ENCODE measurements around the gene PRICKLE4. TPM values are rescaled to one million over a fixed set of nuclear protein-coding genes. Genes with fewer than 3 reads are reported as not detected.

The PRICKLE4 gene
- polyA plus RNA-seq, 1 donor from 2014 or later, result 1.3 TPM

DNA sequence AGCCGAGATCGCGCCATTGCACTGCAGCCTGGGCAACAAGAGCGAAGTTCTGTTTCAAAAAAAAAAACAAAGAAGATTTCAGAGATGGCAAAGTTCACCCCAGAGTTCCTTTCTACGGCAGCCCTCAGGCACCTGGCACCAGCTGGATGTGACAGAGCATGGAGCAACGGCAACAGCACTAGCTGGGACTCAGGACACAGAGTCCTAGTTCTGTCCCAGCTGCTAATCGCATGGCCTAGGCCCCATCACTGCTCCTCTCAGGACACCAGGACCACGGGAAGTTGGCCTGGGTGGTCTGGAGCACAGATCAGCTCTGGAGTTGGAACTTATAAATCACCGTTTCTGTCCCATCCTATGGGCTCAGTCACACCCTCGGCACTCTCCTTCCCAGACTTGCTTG, 34.5 kb upstream of the PRICKLE4 start:
- Histone ChIP-seq H3K27me3 (ENCODE audit: insufficient read depth, low read depth, low read length) (no peaks in the 10 kb centered on the region), H3K36me3 (ENCODE audit: insufficient read depth, low read length) (no peaks in the 10 kb centered on the region), H3F3A (ENCODE audit: insufficient read depth, low read length, poor library complexity, severe bottlenecking) (no peaks in the 10 kb centered on the region)

DNA sequence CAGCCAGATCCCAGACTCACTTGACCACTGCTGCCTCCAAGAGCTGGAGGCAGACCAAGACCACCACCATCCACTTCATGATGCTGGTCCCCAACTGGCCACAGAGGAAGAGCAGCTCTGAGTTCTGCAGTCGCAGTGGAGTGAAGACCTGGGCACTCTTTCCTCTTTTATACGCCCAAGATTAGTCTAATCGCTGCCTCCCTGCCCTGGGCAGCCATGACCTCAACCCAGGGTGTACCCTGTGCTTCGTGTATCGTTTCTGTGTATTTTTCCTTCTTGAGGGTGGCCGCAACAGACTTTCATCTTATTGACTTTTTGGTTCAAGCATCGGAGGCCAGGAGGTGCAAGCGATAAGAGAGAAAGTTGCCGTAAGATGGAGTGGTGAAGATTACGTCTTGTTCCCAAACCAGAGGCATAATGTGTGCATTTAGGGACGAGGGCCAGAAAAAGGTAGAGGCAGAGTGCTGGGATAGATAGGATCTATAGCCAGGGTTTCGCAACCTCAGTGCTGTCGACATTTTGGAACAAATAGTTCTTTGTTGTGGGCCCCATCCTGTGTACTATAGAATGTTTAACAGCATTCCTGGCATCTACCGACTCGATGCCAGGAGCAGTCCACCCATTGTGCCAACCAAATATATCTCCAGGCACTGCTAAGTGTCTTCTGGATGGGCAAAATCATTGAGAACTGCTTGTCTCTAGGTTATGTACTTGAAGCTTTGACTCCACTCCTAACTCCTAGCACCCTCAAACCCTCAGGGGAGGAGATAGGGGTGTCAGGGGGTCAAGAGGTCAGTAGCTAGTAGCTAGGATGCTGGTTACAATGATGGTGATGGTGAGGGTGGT, 33.1 kb upstream of the PRICKLE4 start, which contains the start of gene PGC:
Gene PGC, minus strand, starts transcription at position 142 of the 846 bp plus-strand sequence. Its CDS starts 63 bp downstream, at position 79.
- Histone ChIP-seq H3K36me3 (ENCODE audit: insufficient read depth, low read length) (no peaks in the 10 kb centered on the region), H3K4me3 (ENCODE audit: low read length) (no peak within 1 kb of the TSS), H3K9me2 (ENCODE audit: insufficient read depth, low read length) (no peaks in the 10 kb centered on the region), H3K9ac (ENCODE audit: low read length) (no peak within 1 kb of the TSS), H3F3A (ENCODE audit: insufficient read depth, low read length, poor library complexity, severe bottlenecking) (no peaks in the 10 kb centered on the region), H3K27me3 (ENCODE audit: insufficient read depth, low read depth, low read length) (no peaks in the 10 kb centered on the region), H2AFZ (ENCODE audit: low read depth, low read length) (no peak within 1 kb of the TSS), H3K79me2 (replicated peaks; ENCODE audit: insufficient read depth, low read length) (no peaks in the 10 kb centered on the region), H3K4me2 (ENCODE audit: low read length) (no peak within 1 kb of the TSS), H4K20me1 (ENCODE audit: insufficient read depth) (no peaks in the 10 kb centered on the region), H3K9me3 (ENCODE audit: low read length) (no peaks in the 10 kb centered on the region), H3K27ac (ENCODE audit: low read length) (no peak within 1 kb of the TSS)
- TF ChIP-seq SMC3 (conservative IDR thresholded peaks at IDR 0.05; ENCODE audit: poor library complexity), result no peak
- TF ChIP-seq REST (IDR thresholded peaks at IDR 0.05; ENCODE audit: borderline replicate concordance), result no peak
- TF ChIP-seq TAF1 (IDR thresholded peaks at IDR 0.05; ENCODE audit: low read depth), result no peak
- TF ChIP-seq RAD21 (conservative IDR thresholded peaks at IDR 0.05), result no peak
- no peak for TF ChIP-seq MXI1 (conservative IDR thresholded peaks at IDR 0.05; ENCODE audit: poor library complexity, severe bottlenecking)
- no peak for TF ChIP-seq EZH2 (IDR thresholded peaks at IDR 0.05; ENCODE audit: borderline replicate concordance, insufficient read depth, low read length, poor library complexity, severe bottlenecking)

More for the DNA sequence above, 34.5 kb upstream of the PRICKLE4 start:
- Histone ChIP-seq H2AFZ (ENCODE audit: low read depth, low read length) (no peak overlapping the region), H3K27ac (ENCODE audit: low read length) (no peak overlapping the region), H4K20me1 (ENCODE audit: insufficient read depth) (no peaks in the 10 kb centered on the region), H3K9ac (ENCODE audit: low read length) (no peak overlapping the region), H3K79me2 (replicated peaks; ENCODE audit: insufficient read depth, low read length) (no peaks in the 10 kb centered on the region), H3K4me3 (ENCODE audit: low read length) (no peak overlapping the region), H3K4me2 (ENCODE audit: low read length) (no peak overlapping the region), H3K9me2 (ENCODE audit: insufficient read depth, low read length) (no peaks in the 10 kb centered on the region), H3K9me3 (ENCODE audit: low read length) (no peaks in the 10 kb centered on the region)
- TF ChIP-seq, protein P1, sequence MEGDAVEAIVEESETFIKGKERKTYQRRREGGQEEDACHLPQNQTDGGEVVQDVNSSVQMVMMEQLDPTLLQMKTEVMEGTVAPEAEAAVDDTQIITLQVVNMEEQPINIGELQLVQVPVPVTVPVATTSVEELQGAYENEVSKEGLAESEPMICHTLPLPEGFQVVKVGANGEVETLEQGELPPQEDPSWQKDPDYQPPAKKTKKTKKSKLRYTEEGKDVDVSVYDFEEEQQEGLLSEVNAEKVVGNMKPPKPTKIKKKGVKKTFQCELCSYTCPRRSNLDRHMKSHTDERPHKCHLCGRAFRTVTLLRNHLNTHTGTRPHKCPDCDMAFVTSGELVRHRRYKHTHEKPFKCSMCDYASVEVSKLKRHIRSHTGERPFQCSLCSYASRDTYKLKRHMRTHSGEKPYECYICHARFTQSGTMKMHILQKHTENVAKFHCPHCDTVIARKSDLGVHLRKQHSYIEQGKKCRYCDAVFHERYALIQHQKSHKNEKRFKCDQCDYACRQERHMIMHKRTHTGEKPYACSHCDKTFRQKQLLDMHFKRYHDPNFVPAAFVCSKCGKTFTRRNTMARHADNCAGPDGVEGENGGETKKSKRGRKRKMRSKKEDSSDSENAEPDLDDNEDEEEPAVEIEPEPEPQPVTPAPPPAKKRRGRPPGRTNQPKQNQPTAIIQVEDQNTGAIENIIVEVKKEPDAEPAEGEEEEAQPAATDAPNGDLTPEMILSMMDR (IDR thresholded peaks at IDR 0.05; ENCODE audit: poor library complexity, severe bottlenecking), result no peak
- TF ChIP-seq EP300 (conservative IDR thresholded peaks at IDR 0.05; ENCODE audit: poor library complexity, severe bottlenecking) (no peak), RAD21 (conservative IDR thresholded peaks at IDR 0.05) (no peak), MXI1 (conservative IDR thresholded peaks at IDR 0.05; ENCODE audit: poor library complexity, severe bottlenecking) (no peak), SMC3 (conservative IDR thresholded peaks at IDR 0.05; ENCODE audit: poor library complexity) (no peak), TAF1 (IDR thresholded peaks at IDR 0.05; ENCODE audit: low read depth) (no peak), POLR2AphosphoS5 (IDR thresholded peaks at IDR 0.05) (no peak), EZH2 (IDR thresholded peaks at IDR 0.05; ENCODE audit: borderline replicate concordance, insufficient read depth, low read length, poor library complexity, severe bottlenecking) (no peak), REST (IDR thresholded peaks at IDR 0.05; ENCODE audit: borderline replicate concordance) (no peak)
